HG03442 (cell line): ENCODE measurements around the gene MYO5B.

Source experiments
- ATAC-seq: cut with Tn5 transposase; IDR thresholded peaks from one replicate; pipeline ENCODE4 v1.9.1; 2021; ENCODE audit warnings: mild to moderate bottlenecking, moderate library complexity; ENCODE audit not compliant: unreplicated experiment

MYO5B gene

GRCh38 chr18:50189160-50189559 is 5.8 kb downstream of the MYO5B start:
- no peak for ATAC-seq

- no peak for ATAC-seq
Measured at GRCh38 chr18:50188652-50189051, 6.3 kb downstream of the MYO5B start.

GRCh38 chr18:50187659-50188058 is 7.3 kb downstream of the MYO5B start:
- no peak for ATAC-seq

GRCh38 chr18:50186385-50186784 is 8.6 kb downstream of the MYO5B start:
- ATAC-seq = no peak

GRCh38 chr18:50183556-50183955 is 11.4 kb downstream of the MYO5B start:
- ATAC-seq = no peak

GRCh38 chr18:50182511-50182910 is 12.4 kb downstream of the MYO5B start:
- no peak for ATAC-seq

GRCh38 chr18:50181590-50181989 is 13.4 kb downstream of the MYO5B start:
- no peak for ATAC-seq

GRCh38 chr18:50179465-50179864 is 15.5 kb downstream of the MYO5B start:
- ATAC-seq = no peak

GRCh38 chr18:50177294-50177992 is 17.5 kb downstream of the MYO5B start:
- no peak for ATAC-seq

- no peak for ATAC-seq
Measured at GRCh38 chr18:50172367-50172766, 22.6 kb downstream of the MYO5B start.

- no peak for ATAC-seq
Measured at GRCh38 chr18:50171406-50171805, 23.5 kb downstream of the MYO5B start.

GRCh38 chr18:50170004-50170403 is 24.9 kb downstream of the MYO5B start:
- ATAC-seq = no peak

- no peak for ATAC-seq
Measured at GRCh38 chr18:50169149-50169548, 25.8 kb downstream of the MYO5B start.

- no peak for ATAC-seq
Measured at GRCh38 chr18:50167966-50168365, 27.0 kb downstream of the MYO5B start.

- no peak for ATAC-seq
Measured at GRCh38 chr18:50166901-50167300, 28.0 kb downstream of the MYO5B start.

- no peak for ATAC-seq
Measured at GRCh38 chr18:50163505-50163904, 31.4 kb downstream of the MYO5B start.

GRCh38 chr18:50162486-50163304 is 32.3 kb downstream of the MYO5B start:
- ATAC-seq = no peak

GRCh38 chr18:50161597-50162205 is 33.2 kb downstream of the MYO5B start:
- no peak for ATAC-seq

GRCh38 chr18:50159654-50160046 is 35.3 kb downstream of the MYO5B start:
- ATAC-seq = no peak

- no peak for ATAC-seq
Measured at GRCh38 chr18:50158866-50159653, 35.9 kb downstream of the MYO5B start.

- ATAC-seq = no peak
Measured at GRCh38 chr18:50155406-50155805, 39.5 kb downstream of the MYO5B start.
